GM23338 (cell line): ENCODE measurements around the gene ADAM10. TPM values are rescaled to one million over a fixed set of nuclear protein-coding genes. Genes with fewer than 3 reads are reported as not detected.

Experiments used
- ATAC-seq: fragments of 200-7000 bp; cut with Tn5 transposase; 3 replicates; pipeline ENCODE4 v1.9.1; 2020
- DNase-seq: peaks from one replicate; pipeline ENCODE4 v3.0.0-alpha.2; 2015; ENCODE audit warnings: low spot score
- H2AFZ ChIP-seq: fragments of 200-600 bp; sonication (generic); 2 replicates; pipeline ENCODE4 v1.8.0; 2016; ENCODE audit warnings: antibody characterized with exemption, mild to moderate bottlenecking, moderate library complexity
- H3F3A ChIP-seq: fragments of 200-600 bp; sonication (generic); replicated peaks from 2 replicates; pipeline ENCODE4 v1.8.0; 2017; ENCODE audit warnings: antibody characterized with exemption, mixed run types, low read depth
- H3K27ac ChIP-seq: fragments of 200-600 bp; sonication (generic); 2 replicates; pipeline ENCODE4 v1.6.1; 2016; ENCODE audit warnings: low read depth
- H3K27me3 ChIP-seq: fragments of 200-600 bp; sonication (generic); 2 replicates; pipeline ENCODE4 v1.8.0; 2016; ENCODE audit warnings: mild to moderate bottlenecking, mixed run types, moderate library complexity; ENCODE audit not compliant: insufficient read depth
- H3K36me3 ChIP-seq: fragments of 200-600 bp; sonication (generic); 2 replicates; pipeline ENCODE4 v1.8.0; 2016; ENCODE audit warnings: mild to moderate bottlenecking; ENCODE audit not compliant: insufficient read depth
- H3K4me1 ChIP-seq: fragments of 200-600 bp; sonication (generic); 2 replicates; pipeline ENCODE4 v1.8.0; 2016; ENCODE audit warnings: mild to moderate bottlenecking, moderate library complexity; ENCODE audit not compliant: insufficient read depth
- H3K4me2 ChIP-seq: fragments of 200-600 bp; sonication (generic); 2 replicates; pipeline ENCODE4 v1.7.1; 2017; ENCODE audit warnings: mixed run types
- H3K4me3 ChIP-seq: fragments of 200-600 bp; sonication (generic); 2 replicates; pipeline ENCODE4 v1.6.1; 2016; ENCODE audit warnings: mixed run types
- H3K79me2 ChIP-seq: fragments of 200-600 bp; sonication (generic); replicated peaks from 2 replicates; pipeline ENCODE4 v1.8.0; 2017; ENCODE audit warnings: mild to moderate bottlenecking; ENCODE audit not compliant: insufficient read depth
- H3K9me2 ChIP-seq: fragments of 200-600 bp; sonication (generic); 2 replicates; pipeline ENCODE4 v1.8.0; 2017; ENCODE audit not compliant: insufficient read depth
- H4K20me1 ChIP-seq: fragments of 200-600 bp; sonication (generic); replicated peaks from 2 replicates; pipeline ENCODE4 v1.8.0; 2017; ENCODE audit warnings: mild to moderate bottlenecking; ENCODE audit not compliant: insufficient read depth
- H3K27ac Mint-ChIP-seq: 2 replicates; pipeline ENCODE4 v1.8.0; 2020; ENCODE audit warnings: inconsistent platforms, mild to moderate bottlenecking, moderate library complexity, mixed read lengths
- H3K27me3 Mint-ChIP-seq: 3 replicates; pipeline ENCODE4 v1.8.0; 2022; ENCODE audit warnings: low read depth, mild to moderate bottlenecking, moderate library complexity, mixed read lengths, inconsistent platforms; ENCODE audit not compliant: insufficient read depth, poor library complexity
- H3K36me3 Mint-ChIP-seq: 3 replicates; pipeline ENCODE4 v1.8.0; 2021; ENCODE audit warnings: low read depth, mild to moderate bottlenecking, inconsistent platforms, moderate library complexity, mixed read lengths
- H3K4me1 Mint-ChIP-seq: 3 replicates; pipeline ENCODE4 v1.8.0; 2020; ENCODE audit warnings: mild to moderate bottlenecking, inconsistent platforms, mixed read lengths
- H3K4me3 Mint-ChIP-seq: 3 replicates; pipeline ENCODE4 v1.8.0; 2021; ENCODE audit warnings: moderate library complexity, mild to moderate bottlenecking, inconsistent platforms, mixed read lengths
- H3K9me3 Mint-ChIP-seq: 3 replicates; pipeline ENCODE4 v1.8.0; 2020; ENCODE audit warnings: moderate library complexity, mild to moderate bottlenecking, inconsistent platforms, mixed read lengths
- EZH2 ChIP-seq: fragments of 200-600 bp; sonication (generic); IDR thresholded peaks from one replicate; pipeline ENCODE4 v1.8.0; 2017; ENCODE audit warnings: antibody characterized with exemption, mild to moderate bottlenecking, low read depth; ENCODE audit not compliant: unreplicated experiment
- ZNF114 ChIP-seq: fragments of 250-450 bp; sonication (Bioruptor Pico); IDR thresholded peaks from 2 replicates; pipeline ENCODE4 v1.5.0; 2020; ENCODE audit warnings: mild to moderate bottlenecking, moderate library complexity
- polyA plus RNA-seq: library from polyadenylated mRNA; unstranded; fragments of >200 nt; fragmentation: Nextera tagmentation; extraction: Ambion mirVana; gene quantifications from 2 replicates; pipeline ENCODE4 v1.2.1, GENCODE V29; 2016
- total RNA-seq: library from RNA; depleted of rRNA; stranded (reverse); fragments of >200 nt; shearing (Covaris generic); gene quantifications from 2 replicates; pipeline ENCODE4 v1.2.3, GENCODE V29; 2014
- TF ChIP-seq, protein P1 (sequence below), 2 experiments: fragments of 200-600 bp in 1 of 2; sonication (generic) in 1 of 2; conservative IDR thresholded peaks; 2 replicates each; pipeline versions ENCODE4 v1.5.1 to v1.6.1; 2016 to 2017; ENCODE audit warnings: antibody characterized with exemption in 2 of 2, low read depth in 2 of 2, mild to moderate bottlenecking in 2 of 2, moderate library complexity in 1 of 2

The ADAM10 gene
- total and polyA plus RNA-seq, 2 experiments from 2014 or later = 25.0 to 114 TPM

DNA sequence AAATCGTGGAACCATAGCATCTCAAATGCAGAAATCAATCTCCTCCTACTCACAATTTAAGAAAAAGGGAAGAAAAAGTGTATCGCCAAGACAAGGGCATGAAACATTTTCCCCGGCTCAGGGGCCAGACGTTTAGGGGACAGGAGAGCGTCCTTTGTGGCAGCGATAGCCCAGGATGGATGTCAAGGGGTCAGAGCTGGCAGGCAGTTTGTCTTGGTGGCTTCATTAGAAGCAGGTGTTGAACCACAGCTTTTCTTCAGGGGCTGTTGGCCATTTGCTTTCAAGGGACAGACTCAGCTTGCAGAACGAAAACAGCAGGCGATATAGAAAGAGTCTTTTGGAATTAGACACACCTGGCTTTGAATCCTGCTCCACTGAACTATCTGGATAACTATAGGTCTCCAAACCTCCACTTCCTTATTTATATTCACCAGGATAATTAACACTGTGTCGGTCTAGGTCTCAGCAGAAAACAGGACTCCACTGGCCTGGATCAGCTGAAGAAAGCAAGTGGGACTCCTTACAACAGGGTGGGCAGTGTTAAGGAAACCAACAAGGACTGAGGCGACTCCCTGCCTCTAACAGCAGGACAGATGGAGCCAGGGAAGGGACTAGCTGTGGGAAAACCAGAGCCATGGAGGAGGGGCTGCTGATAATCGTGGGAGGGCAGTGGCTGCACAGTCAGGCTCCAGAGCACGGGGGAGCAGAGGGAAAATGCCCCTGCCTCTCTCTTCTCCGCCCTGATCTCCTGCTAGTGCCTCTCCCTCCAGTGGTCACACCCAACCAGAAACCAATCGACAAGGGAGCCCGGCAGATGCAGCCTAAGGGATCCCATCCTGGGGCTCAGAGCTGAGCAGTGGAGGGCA is 194.1 kb downstream of the ADAM10 start:
- peak; percentile 68 for DNase-seq
- H3K79me2 ChIP-seq = no peaks in the 10 kb centered on the region
- no peak overlapping the region for H3K27ac ChIP-seq
- Mint-ChIP-seq H3K4me3 (no peak overlapping the region), H3K27me3 (peaks cover 12% of the 10 kb centered on the region), H3K4me1 (peaks cover 29% of the 10 kb centered on the region), H3K9me3 (peaks cover 10% of the 10 kb centered on the region; the same call in 2 of the 3 replicates), H3K36me3 (peaks cover 5% of the 10 kb centered on the region; the same call in 1 of the 3 replicates), H3K27ac (no peak overlapping the region)
- no peaks in the 10 kb centered on the region; the same call in 1 of the 2 replicates for H3K36me3 ChIP-seq
- peaks cover 13% of the 10 kb centered on the region for H3K4me1 ChIP-seq
- no peaks in the 10 kb centered on the region for H3K27me3 ChIP-seq
- 0 out of 2 replicates have a peak, but pooled peaks cover 5% of the 10 kb centered on the region for H3K9me2 ChIP-seq
- H2AFZ ChIP-seq = peak overlapping the region; percentile 97
- H3K4me3 ChIP-seq = no peak overlapping the region
- ATAC-seq = peak; percentile 92
- peak overlapping the region; percentile 38; the same call in 1 of the 2 replicates for H3K4me2 ChIP-seq
- H4K20me1 ChIP-seq = no peaks in the 10 kb centered on the region
- TF ChIP-seq ZNF114 (CRISPR knock-in tag) = no peak
- TF ChIP-seq, protein P1, sequence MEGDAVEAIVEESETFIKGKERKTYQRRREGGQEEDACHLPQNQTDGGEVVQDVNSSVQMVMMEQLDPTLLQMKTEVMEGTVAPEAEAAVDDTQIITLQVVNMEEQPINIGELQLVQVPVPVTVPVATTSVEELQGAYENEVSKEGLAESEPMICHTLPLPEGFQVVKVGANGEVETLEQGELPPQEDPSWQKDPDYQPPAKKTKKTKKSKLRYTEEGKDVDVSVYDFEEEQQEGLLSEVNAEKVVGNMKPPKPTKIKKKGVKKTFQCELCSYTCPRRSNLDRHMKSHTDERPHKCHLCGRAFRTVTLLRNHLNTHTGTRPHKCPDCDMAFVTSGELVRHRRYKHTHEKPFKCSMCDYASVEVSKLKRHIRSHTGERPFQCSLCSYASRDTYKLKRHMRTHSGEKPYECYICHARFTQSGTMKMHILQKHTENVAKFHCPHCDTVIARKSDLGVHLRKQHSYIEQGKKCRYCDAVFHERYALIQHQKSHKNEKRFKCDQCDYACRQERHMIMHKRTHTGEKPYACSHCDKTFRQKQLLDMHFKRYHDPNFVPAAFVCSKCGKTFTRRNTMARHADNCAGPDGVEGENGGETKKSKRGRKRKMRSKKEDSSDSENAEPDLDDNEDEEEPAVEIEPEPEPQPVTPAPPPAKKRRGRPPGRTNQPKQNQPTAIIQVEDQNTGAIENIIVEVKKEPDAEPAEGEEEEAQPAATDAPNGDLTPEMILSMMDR (conservative IDR thresholded peaks at IDR 0.05; ENCODE audit: low read depth in 2 of 2) = peak; percentile 34 to 58; a peak in 3 of 4 replicates
- H3F3A ChIP-seq = no peaks in the 10 kb centered on the region

- Mint-ChIP-seq H3K27me3 (peaks cover 12% of the 10 kb centered on the region), H3K9me3 (peaks cover 10% of the 10 kb centered on the region; the same call in 2 of the 3 replicates), H3K27ac (no peak overlapping the region), H3K36me3 (peaks cover 5% of the 10 kb centered on the region; the same call in 1 of the 3 replicates), H3K4me3 (no peak overlapping the region), H3K4me1 (peaks cover 29% of the 10 kb centered on the region)
- Histone ChIP-seq H3K27me3 (no peaks in the 10 kb centered on the region), H3K4me3 (no peak overlapping the region), H3K27ac (no peak overlapping the region), H3K4me1 (peaks cover 13% of the 10 kb centered on the region), H3K36me3 (no peaks in the 10 kb centered on the region; the same call in 1 of the 2 replicates), H3K9me2 (0 out of 2 replicates have a peak, but pooled peaks cover 5% of the 10 kb centered on the region), H4K20me1 (no peaks in the 10 kb centered on the region), H3K4me2 (no peak overlapping the region), H3K79me2 (no peaks in the 10 kb centered on the region), H2AFZ (peak overlapping the region; percentile 97; the same call in 1 of the 2 replicates), H3F3A (no peaks in the 10 kb centered on the region)
- ATAC-seq (no peak), DNase-seq (no peak)
- TF ChIP-seq EZH2 = no peak
- TF ChIP-seq, protein P1 (conservative IDR thresholded peaks at IDR 0.05; ENCODE audit: low read depth in 2 of 2) = no peak
Observed at GRCh38 chr15:58554758-58555157, 194.7 kb downstream of the ADAM10 start.
